HG03442 (cell line): ENCODE results near the gene GLT6D1.
"Not testable (repeated sequence)": the region's sequence is repeated elsewhere in the genome, so short reads cannot be mapped to it uniquely, and the experiment has no call there.

ENCODE experiments used
- ATAC-seq: cut with Tn5 transposase; IDR thresholded peaks from one replicate; pipeline ENCODE4 v1.9.1; 2021; ENCODE audit warnings: mild to moderate bottlenecking, moderate library complexity; ENCODE audit not compliant: unreplicated experiment

GLT6D1 gene

GRCh38 chr9:135639196-135639595 lies at the start of gene GLT6D1:
Gene GLT6D1 (minus strand): TSS chr9:135639540. CDS start chr9:135639187, 353 bp downstream.
- no peak for ATAC-seq

GRCh38 chr9:135689011-135689410 lies 49.7 kb upstream of the GLT6D1 start:
- no peak for ATAC-seq

GRCh38 chr9:135687216-135687615 lies 47.9 kb upstream of the GLT6D1 start:
- no peak for ATAC-seq

GRCh38 chr9:135684691-135685090 lies 45.4 kb upstream of the GLT6D1 start:
- ATAC-seq = no peak

- no peak for ATAC-seq
These were observed 44.2 kb upstream of the GLT6D1 start for GRCh38 chr9:135683401-135684034.

- ATAC-seq = no peak
These were observed 41.8 kb upstream of the GLT6D1 start for GRCh38 chr9:135681161-135681560.

- ATAC-seq = no peak
These were observed 40.7 kb upstream of the GLT6D1 start for GRCh38 chr9:135680056-135680455.

- ATAC-seq = no peak
These were observed 39.1 kb upstream of the GLT6D1 start for GRCh38 chr9:135678236-135679017.

- no peak for ATAC-seq
These were observed 38.4 kb upstream of the GLT6D1 start for GRCh38 chr9:135677641-135678168.

- no peak for ATAC-seq
These were observed 37.6 kb upstream of the GLT6D1 start for GRCh38 chr9:135676891-135677290.

- no peak for ATAC-seq
These were observed 35.6 kb upstream of the GLT6D1 start for GRCh38 chr9:135674977-135675376.

GRCh38 chr9:135673941-135674340 lies 34.6 kb upstream of the GLT6D1 start:
- no peak for ATAC-seq

GRCh38 chr9:135672786-135673185 lies 33.4 kb upstream of the GLT6D1 start:
- not testable (repeated sequence) for ATAC-seq

- no peak for ATAC-seq
These were observed 32.3 kb upstream of the GLT6D1 start for GRCh38 chr9:135671591-135672041.

GRCh38 chr9:135670721-135671590 lies 31.6 kb upstream of the GLT6D1 start:
- no peak for ATAC-seq

GRCh38 chr9:135669616-135670285 lies 30.4 kb upstream of the GLT6D1 start:
- ATAC-seq = no peak

GRCh38 chr9:135669018-135669417 lies 29.7 kb upstream of the GLT6D1 start:
- not testable (repeated sequence) for ATAC-seq

- no peak for ATAC-seq
These were observed 28.2 kb upstream of the GLT6D1 start for GRCh38 chr9:135667463-135668001.

- no peak for ATAC-seq
These were observed 27.5 kb upstream of the GLT6D1 start for GRCh38 chr9:135666534-135667462.
